Measurements from ENCODE around the gene NOL4L.
"Not testable (repeated sequence)": the region's sequence is repeated elsewhere in the genome, so short reads cannot be mapped to it uniquely, and the experiment has no call there.

The NOL4L gene

GRCh38 chr20:32501709-32502108, 83.4 kb downstream of the NOL4L start:
- DNase-seq: no peak

DNA sequence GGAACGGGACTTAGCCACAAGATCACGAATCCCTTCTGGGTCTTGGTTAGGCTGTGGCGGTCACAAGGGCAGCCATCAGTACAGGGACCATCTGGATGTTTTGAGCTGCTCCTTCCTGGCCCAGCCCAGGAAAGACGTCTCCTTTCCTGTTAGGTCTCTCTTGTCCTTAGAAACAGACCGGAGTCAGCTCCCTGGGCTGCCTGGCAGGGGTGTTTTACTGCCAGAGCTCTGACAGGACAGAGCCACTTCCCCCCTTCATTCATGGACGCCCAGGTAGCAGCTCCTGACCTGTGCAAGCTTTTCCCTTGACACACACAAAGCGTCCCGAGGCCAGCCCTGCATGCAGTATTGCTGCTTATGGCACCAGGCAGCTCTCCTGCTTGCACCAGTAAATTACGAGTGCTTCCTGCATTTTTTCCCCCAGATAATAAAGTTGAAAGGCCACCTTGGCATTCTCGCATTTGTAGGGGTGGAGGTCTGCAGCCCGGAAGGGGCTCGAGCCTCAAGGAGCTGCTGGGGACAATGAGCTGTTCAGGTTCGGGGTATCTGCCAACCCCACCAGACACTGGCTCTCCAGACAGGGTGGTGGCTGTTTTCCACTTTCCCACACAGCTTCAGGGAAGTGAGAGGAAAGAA, 87.4 kb downstream of the NOL4L start:
- no peak for DNase-seq

DNA sequence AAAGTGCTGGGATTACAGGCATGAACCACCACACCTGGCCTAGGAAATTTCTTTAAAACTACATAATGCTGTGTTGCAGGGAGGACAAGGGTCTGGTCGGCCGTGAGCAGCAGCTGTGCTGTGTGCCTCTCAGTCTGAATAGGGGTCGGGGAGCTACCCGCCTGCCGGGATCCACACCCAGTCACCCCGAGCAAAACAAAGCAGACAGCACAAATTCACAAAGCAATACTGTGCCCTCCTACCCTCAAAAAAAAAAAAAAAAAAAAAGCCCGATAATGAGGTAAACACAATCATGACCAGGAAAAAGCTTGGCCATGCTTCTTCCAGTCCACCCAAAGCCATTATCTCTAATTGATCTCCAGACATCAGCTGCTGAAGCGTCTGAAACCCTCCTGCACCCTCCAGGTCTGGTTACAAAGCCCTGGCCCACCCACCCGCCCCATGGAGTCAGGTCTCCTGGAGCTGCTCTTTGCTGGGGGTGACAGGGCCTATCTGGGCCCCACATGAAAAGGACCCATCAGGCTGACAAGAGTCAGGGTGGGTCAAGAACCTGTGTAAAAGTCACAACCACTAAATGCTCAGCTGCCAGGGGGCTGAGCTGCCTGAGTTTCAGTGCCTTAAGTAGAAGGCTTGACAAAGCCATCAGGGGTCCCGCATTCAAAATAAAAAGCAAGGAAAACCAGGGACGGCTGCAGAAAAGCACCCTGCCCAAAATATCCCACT, 88.2 kb downstream of the NOL4L start:
- no peak for DNase-seq

DNA sequence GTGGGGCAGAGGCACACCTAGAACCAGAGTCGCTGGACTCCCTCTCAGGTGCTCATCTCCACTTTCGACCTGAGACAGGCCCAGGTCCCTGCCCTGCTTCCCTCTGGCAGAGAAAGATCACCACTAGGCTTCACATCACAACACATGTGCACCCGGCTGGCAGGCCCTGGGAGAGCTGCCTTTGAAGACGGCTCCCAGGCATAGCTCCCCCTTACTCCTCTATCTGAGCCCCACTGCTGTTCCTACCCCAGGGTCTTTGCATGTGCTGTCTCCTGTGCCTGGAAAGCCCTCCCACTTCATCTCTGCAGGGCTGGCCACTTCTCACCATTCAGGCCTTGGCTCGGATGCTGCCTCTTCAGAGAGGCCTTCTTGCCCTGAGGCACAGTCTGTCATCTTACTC, 89.2 kb downstream of the NOL4L start:
- no peak for DNase-seq

- no peak for DNase-seq
These were observed 89.9 kb downstream of the NOL4L start for GRCh38 chr20:32495217-32495565.

DNA sequence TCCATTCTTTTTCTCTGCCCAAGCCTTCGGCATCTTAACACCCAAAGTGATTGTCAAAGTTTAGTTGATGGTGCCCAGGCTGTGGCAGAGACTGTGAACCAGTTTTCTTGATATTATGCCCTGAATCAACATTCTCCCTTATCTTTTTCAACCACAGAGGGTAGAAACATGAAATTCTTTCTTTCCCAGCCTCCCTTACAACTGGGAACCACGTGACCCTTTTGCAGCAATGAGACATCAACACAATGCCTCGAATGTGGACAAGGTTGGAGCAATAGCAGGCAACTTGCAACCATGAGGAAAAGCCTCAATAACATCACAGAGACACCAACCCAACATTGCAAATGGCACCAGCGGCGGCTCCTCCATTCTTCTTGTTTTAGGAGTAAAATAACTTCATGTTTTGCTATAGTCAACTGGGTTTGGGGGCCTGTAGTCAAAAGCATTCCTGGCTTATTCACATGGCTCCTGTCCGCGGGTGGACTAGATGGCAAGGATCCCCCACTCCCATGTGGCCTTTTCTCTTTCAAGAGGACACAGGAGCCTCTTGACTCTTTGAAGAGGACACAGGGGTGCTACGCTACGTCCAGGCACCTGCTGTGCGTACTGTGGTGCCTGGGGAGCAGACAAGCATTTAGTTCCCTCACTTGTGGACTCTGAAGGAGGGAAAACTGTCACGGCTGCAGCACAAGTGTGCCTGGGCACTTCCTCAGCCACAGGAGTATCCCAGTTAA, 90.5 kb downstream of the NOL4L start:
- DNase-seq: no peak

- DNase-seq: no peak
These were observed 91.8 kb downstream of the NOL4L start for GRCh38 chr20:32493356-32493755.

DNA sequence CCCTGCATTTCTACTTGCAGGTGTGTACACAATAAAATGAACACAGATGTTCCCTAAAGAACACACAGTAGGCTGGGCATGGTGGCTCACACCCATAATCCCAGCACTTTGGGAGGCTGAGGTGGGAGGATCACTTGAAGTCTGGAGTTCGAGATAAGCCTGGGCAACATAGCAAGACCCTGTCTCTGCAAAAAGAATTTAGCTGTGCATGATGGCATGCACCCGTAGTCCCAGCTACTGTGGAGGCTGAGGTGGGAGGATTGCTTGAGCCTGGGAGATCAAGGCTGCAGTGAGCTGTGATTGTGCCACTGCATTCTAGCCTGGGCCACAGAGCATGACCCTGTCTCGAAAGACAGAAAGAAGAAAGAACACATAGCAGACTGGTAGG, 93.4 kb downstream of the NOL4L start:
- DNase-seq: not testable (repeated sequence)

GRCh38 chr20:32490942-32491763, 94.0 kb downstream of the NOL4L start:
- DNase-seq: no peak

- no peak for DNase-seq
These were observed 96.9 kb downstream of the NOL4L start for GRCh38 chr20:32488066-32488838.

GRCh38 chr20:32487381-32487780, 97.8 kb downstream of the NOL4L start:
- DNase-seq: no peak

GRCh38 chr20:32485770-32486478, 99.2 kb downstream of the NOL4L start:
- DNase-seq: no peak

- DNase-seq: peak; percentile 83
These were observed 100.0 kb downstream of the NOL4L start for GRCh38 chr20:32484958-32485769.

DNA sequence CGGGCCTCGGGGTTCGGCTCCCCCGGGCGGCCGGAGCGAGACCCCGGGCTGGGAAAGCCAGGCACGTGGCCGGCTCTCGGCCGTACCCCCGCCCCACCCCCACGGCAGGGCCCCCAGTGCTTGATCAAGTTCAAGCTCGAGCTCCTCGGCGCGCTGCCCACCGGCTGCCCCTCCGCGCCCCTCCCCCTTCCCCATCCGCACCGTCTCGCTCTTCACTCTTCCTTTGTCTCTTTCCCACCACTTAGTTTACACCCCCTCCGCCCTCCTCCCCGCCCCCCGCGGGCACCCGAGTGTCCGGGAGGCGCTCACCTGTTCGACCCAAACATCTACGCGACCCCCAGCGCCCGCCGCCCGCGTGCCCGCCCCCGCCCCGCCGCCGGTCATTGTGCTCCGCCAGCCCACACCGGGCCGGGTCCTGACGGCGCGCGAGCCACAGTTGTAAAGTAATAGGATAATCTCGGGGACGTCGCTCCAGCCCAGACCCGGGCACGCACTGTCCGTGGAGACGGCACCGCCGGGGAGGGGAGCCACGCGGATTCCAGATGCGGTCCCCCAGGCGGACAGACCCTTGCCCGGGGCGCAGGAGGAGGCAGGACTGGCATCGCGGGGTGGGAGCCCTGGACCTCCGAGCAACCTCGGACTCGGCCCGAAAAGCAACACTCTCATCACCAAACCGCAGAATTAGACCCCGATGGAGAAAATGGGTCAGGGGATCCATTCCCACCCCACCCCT, 100.7 kb downstream of the NOL4L start:
- DNase-seq: peak; percentile 53

- peak; percentile 69 for DNase-seq
These were observed 101.5 kb downstream of the NOL4L start for GRCh38 chr20:32483351-32484224.

- DNase-seq: peak; percentile 46
These were observed 102.5 kb downstream of the NOL4L start for GRCh38 chr20:32482442-32483261.

- DNase-seq: no peak
These were observed 103.0 kb downstream of the NOL4L start for GRCh38 chr20:32482143-32482441.

Measured in stimulated activated CD8-positive, alpha-beta memory T cell treated with anti-CD3 and anti-CD28 coated beads, Interleukin-4, amount 100 ng/mL, for 48 hours (primary cell).